Esophagus muscularis mucosa (tissue), 4 donors: ENCODE data around the gene TACSTD2. TPM values are rescaled to one million over a fixed set of nuclear protein-coding genes. Genes with fewer than 3 reads are reported as not detected.
"Not testable (repeated sequence)": the region's sequence is repeated elsewhere in the genome, so short reads cannot be mapped to it uniquely, and the experiment has no call there.

Experiments used
- DNase-seq: peaks from one replicate; pipeline ENCODE4 v3.0.0-alpha.2; 2017; ENCODE audit errors: extremely low spot score
- H3K27ac ChIP-seq, 4 donors: fragments of 200-600 bp; sonication (generic); replicated peaks in 1 of 4; 1 replicate in 3 of 4; 2 replicates in 1 of 4; pipeline ENCODE4 v1.5.1; 2016 to 2019; ENCODE audit warnings: mild to moderate bottlenecking in 1 of 4
- H3K27me3 ChIP-seq, 4 donors: fragments of 200-600 bp; sonication (generic); one replicate each; pipeline versions ENCODE4 v1.5.1 to v1.6.0; 2016 to 2019
- H3K36me3 ChIP-seq, 4 donors: fragments of 200-600 bp; sonication (generic); one replicate each; pipeline ENCODE4 v1.5.1; 2016 to 2019
- H3K4me1 ChIP-seq, 4 donors: fragments of 200-600 bp; sonication (generic); one replicate each; pipeline ENCODE4 v1.5.1; 2016 to 2019
- H3K4me3 ChIP-seq, 4 donors: fragments of 200-600 bp; sonication (generic); 1 replicate in 2 of 4; 2 replicates in 2 of 4; pipeline ENCODE4 v1.5.1; 2016 to 2019; ENCODE audit warnings: mild to moderate bottlenecking in 4 of 4, moderate library complexity in 1 of 4
- H3K9me3 ChIP-seq, 4 donors: fragments of 200-600 bp; sonication (generic); 1 replicate in 3 of 4; 2 replicates in 1 of 4; pipeline ENCODE4 v1.5.1; 2016 to 2019
- EP300 ChIP-seq: sonication (generic); formaldehyde crosslinking; IDR thresholded peaks from one replicate; pipeline ENCODE4 v1.6.1; 2017; ENCODE audit warnings: antibody characterized with exemption
- POLR2A ChIP-seq: fragments of 450-650 bp; IDR thresholded peaks from one replicate; pipeline ENCODE4 v1.6.1; 2017; ENCODE audit warnings: antibody characterized with exemption, moderate library complexity, mild to moderate bottlenecking, low read depth
- POLR2AphosphoS5 ChIP-seq, 2 donors: sonication (generic); formaldehyde crosslinking; IDR thresholded peaks; one replicate each; pipeline ENCODE4 v1.6.1; 2017; ENCODE audit warnings: antibody characterized with exemption in 2 of 2
- WGBS: methylation state at CpG from one replicate; pipeline ENCODE4 v1.1.5; 2018; 5-methylcytosine and 5-hydroxymethylcytosine counted together
- intact Hi-C: fragments of 100-400 bp; cut with DNase I; formaldehyde crosslinking; loops from one replicate; pipeline ENCODE4 v1.15.1; 2023
- total RNA-seq, 4 donors: library from RNA; depleted of rRNA; stranded (reverse); fragments of >200 nt; gene quantifications; one replicate each; pipeline versions ENCODE4 v1.1.0 to v1.2.1, GENCODE V29; 2016
- TF ChIP-seq, protein P1 (sequence below), 3 experiments: fragments of 200-600 bp in 2 of 3; fragments of 450-650 bp in 1 of 3; sonication (generic) in 2 of 3; IDR thresholded peaks; one replicate each; pipeline ENCODE4 v1.5.1; 2017 to 2019; ENCODE audit warnings: antibody characterized with exemption in 3 of 3, mild to moderate bottlenecking in 2 of 3, moderate library complexity in 1 of 3

TACSTD2 gene
- total RNA-seq, 4 donors from 2014 or later, result 1.8 to 3.4 (median 2.3) TPM

DNA sequence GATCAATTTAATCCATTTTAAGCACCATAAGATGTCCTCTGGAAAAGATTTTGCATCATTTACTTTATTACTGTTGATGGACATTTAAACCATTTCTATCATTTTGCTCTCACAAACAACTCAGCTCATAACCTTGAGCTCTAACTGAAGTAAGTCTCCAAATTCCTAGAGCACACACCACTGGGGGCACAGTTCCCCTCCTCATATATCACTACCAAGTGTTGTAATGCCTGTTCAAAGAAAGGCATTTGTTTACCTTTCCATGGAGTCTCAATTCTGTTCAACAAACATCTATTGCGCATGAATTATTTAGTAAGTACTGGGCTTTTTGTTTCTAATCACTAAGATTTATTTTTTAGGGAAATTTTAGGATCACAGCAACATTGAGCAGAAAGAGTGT, 21.7 kb downstream of the TACSTD2 start:
- Histone ChIP-seq H3K9me3 (peaks cover 0 to 7% (median 4%) of the 10 kb centered on the region in 4 donors), H3K4me1 (no peaks in the 10 kb centered on the region), H3K36me3 (no peaks in the 10 kb centered on the region), H3K27ac (no peak overlapping the region), H3K4me3 (no peak overlapping the region), H3K27me3 (peaks cover 0 to 4% (median 0%) of the 10 kb centered on the region in 4 donors)
- WGBS, result 100% methylated on average over 1 of the region's 1 CpG
- no peak for TF ChIP-seq EP300
- TF ChIP-seq, protein P1, sequence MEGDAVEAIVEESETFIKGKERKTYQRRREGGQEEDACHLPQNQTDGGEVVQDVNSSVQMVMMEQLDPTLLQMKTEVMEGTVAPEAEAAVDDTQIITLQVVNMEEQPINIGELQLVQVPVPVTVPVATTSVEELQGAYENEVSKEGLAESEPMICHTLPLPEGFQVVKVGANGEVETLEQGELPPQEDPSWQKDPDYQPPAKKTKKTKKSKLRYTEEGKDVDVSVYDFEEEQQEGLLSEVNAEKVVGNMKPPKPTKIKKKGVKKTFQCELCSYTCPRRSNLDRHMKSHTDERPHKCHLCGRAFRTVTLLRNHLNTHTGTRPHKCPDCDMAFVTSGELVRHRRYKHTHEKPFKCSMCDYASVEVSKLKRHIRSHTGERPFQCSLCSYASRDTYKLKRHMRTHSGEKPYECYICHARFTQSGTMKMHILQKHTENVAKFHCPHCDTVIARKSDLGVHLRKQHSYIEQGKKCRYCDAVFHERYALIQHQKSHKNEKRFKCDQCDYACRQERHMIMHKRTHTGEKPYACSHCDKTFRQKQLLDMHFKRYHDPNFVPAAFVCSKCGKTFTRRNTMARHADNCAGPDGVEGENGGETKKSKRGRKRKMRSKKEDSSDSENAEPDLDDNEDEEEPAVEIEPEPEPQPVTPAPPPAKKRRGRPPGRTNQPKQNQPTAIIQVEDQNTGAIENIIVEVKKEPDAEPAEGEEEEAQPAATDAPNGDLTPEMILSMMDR (IDR thresholded peaks at IDR 0.05), result no peak
- no peak for TF ChIP-seq POLR2AphosphoS5 (IDR thresholded peaks at IDR 0.05)
- no peak for TF ChIP-seq POLR2A
- intact Hi-C loops, result no loop called here
- DNase-seq, result no peak

DNA sequence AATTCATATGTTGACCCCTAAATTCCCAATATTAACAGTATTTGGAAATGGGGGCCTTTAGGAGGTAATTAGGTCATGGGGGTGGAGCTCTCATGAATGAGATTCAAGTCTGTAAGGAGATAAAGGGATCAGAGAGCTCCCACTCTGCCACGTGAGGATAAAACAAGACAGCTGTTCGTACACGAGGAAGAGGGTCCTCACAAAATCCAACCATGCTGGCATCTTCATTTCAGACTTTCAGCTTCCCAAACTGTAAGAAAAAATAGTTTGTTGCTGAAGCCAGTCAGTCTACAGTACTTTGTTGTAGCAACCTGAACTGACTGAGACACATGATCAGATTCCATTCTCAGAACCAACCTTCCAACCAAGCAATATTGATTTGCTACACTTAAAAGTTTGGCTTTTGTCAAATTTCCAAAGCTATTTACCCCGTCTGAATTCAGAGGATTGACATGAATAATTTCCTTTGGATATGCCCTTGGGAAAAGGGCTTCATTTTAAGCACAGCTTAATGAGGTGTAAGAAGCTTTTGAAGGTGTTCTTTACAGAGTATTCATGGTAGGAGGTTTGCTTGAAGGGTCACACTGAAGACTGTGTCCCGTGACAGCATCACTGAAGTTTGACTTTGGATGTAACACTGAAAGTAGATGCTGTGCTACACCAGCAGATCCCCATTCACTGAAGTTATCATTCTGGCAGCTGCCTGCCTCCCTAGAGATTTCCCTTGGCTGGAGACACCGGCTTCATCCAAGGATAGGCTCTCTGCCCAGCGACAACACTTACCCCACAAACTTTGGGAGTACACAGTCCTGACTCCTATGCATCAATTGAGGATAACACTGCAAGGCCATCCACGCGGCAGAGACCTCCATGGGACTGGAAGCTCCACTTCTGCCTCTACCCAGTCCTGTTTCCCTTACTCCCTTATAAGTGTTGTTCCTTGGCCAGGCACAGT, 25.6 kb downstream of the TACSTD2 start:
- H3K36me3 ChIP-seq, result no peaks in the 10 kb centered on the region
- H3K4me1 ChIP-seq, result peaks cover 0 to 5% (median 2%) of the 10 kb centered on the region in 4 donors
- WGBS, result 67% methylated on average over 7 of the region's 9 CpGs
- TF ChIP-seq, protein P1 (IDR thresholded peaks at IDR 0.05), result no peak
- TF ChIP-seq POLR2AphosphoS5 (IDR thresholded peaks at IDR 0.05), result no peak
- no peak for TF ChIP-seq EP300
- TF ChIP-seq POLR2A, result no peak
- H3K4me3 ChIP-seq, result no peak overlapping the region
- DNase-seq, result no peak
- no peaks in the 10 kb centered on the region for H3K9me3 ChIP-seq
- intact Hi-C loops, result no loop called here
- no peak overlapping the region for H3K27ac ChIP-seq
- peaks cover 0 to 4% (median 0%) of the 10 kb centered on the region in 4 donors for H3K27me3 ChIP-seq

DNA sequence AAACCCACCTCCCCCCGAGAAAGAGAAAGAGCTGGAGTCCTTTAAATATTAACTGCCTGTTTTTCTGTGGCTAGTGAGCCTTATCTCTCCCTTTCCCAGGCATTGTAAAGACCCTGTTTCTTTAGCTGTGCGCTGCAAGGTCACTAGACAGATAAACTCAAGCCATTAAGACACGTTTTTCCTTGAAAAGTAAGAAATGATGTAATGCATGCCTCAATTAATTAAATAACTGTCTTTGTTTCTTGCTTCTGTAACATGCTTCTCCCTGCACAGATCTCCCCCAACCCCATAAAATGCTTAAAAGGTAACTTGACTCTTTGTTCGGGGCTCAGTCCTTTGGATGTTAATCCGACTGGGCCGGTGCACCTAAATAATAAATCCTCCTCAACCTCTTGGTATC, 27.8 kb downstream of the TACSTD2 start:
- H3K4me3 ChIP-seq, H3K36me3 ChIP-seq, H3K9me3 ChIP-seq, H3K27ac ChIP-seq, H3K27me3 ChIP-seq, DNase-seq: not testable (repeated sequence)
- intact Hi-C loops, result loop anchor here (5.0 to 10.0 kb wide), 2 partner anchors 33 to 106 kb away; no protein-coding TSS in a partner anchor
- WGBS, result 64% methylated on average over 6 of the region's 6 CpGs
- peaks cover 12 to 19% (median 14%) of the 10 kb centered on the region in 4 donors for H3K4me1 ChIP-seq

DNA sequence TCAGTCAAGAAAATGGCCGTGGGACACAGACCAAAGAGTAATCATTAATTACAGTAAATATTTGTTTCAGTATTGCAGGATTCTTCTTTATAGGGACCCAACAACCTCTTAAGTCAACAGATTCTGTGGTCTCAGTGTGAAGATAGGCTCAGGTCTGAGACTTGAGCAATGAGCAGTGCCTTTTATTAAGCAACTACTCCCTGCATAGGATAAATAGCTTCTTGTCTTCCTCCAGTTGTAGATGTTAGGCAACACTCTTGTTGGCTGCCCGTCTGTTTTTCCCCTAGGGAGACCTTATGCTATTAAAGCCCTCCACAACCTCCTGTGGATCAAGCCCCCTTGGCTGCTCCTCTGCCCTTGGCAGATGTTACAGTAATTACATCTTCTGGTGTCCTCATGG, 28.7 kb downstream of the TACSTD2 start:
- intact Hi-C loops, result loop anchor here (1.0 to 10.0 kb wide), 3 partner anchors 29 to 106 kb away; no protein-coding TSS in a partner anchor
- no peaks in the 10 kb centered on the region for H3K36me3 ChIP-seq
- H3K4me1 ChIP-seq, result peaks cover 12 to 20% (median 14%) of the 10 kb centered on the region in 4 donors
- H3K9me3 ChIP-seq, result no peaks in the 10 kb centered on the region
- no peak overlapping the region for H3K27ac ChIP-seq
- no peak overlapping the region for H3K4me3 ChIP-seq
- WGBS, result 81% methylated on average over 2 of the region's 2 CpGs
- TF ChIP-seq EP300 (no peak), POLR2AphosphoS5 (IDR thresholded peaks at IDR 0.05) (no peak), POLR2A (no peak)
- TF ChIP-seq, protein P1 (IDR thresholded peaks at IDR 0.05), result no peak
- DNase-seq, result no peak
- peaks cover 0 to 4% (median 0%) of the 10 kb centered on the region in 4 donors for H3K27me3 ChIP-seq
